SK-N-SH (cell line): ENCODE data around the gene BTBD18.

Source experiments
- CTCF ChIP-seq: fragments of 200-600 bp; sonication (generic); IDR thresholded peaks from 2 replicates; pipeline ENCODE4 v1.6.1; 2017; ENCODE audit warnings: antibody characterized with exemption, mild to moderate bottlenecking, moderate library complexity
- ELF1 ChIP-seq: IDR thresholded peaks from 2 replicates; pipeline ENCODE4 v1.4.0; 2012
- GATA2 ChIP-seq: sonication (generic); formaldehyde crosslinking; IDR thresholded peaks from 2 replicates; pipeline ENCODE4 v1.5.0; 2020; ENCODE audit warnings: mild to moderate bottlenecking, missing genetic modification reagents
- JUND ChIP-seq: IDR thresholded peaks from 2 replicates; pipeline ENCODE4 v1.4.0; 2012
- MEF2A ChIP-seq: IDR thresholded peaks from 2 replicates; pipeline ENCODE4 v1.4.0; 2012; ENCODE audit warnings: low read depth, borderline replicate concordance
- POLR2AphosphoS5 ChIP-seq: IDR thresholded peaks from 2 replicates; pipeline ENCODE4 v1.6.1; 2012; ENCODE audit warnings: low read depth, low read length
- RFX5 ChIP-seq: IDR thresholded peaks from 2 replicates; pipeline ENCODE4 v1.6.1; 2012; ENCODE audit warnings: mild to moderate bottlenecking, improper control_type of control experiment, low read length
- TAF1 ChIP-seq: IDR thresholded peaks from 2 replicates; pipeline ENCODE4 v1.6.1; 2012; ENCODE audit warnings: low read depth, mild to moderate bottlenecking, low read length, moderate library complexity, borderline replicate concordance
- TF ChIP-seq, protein P1 (sequence below): IDR thresholded peaks from 2 replicates; pipeline ENCODE4 v1.6.1; 2012; ENCODE audit warnings: mild to moderate bottlenecking, low read depth, low read length, moderate library complexity
- TF ChIP-seq, protein P2 (sequence below): IDR thresholded peaks from 2 replicates; pipeline ENCODE4 v1.4.0; 2012; ENCODE audit warnings: low read depth, borderline replicate concordance

DNA sequence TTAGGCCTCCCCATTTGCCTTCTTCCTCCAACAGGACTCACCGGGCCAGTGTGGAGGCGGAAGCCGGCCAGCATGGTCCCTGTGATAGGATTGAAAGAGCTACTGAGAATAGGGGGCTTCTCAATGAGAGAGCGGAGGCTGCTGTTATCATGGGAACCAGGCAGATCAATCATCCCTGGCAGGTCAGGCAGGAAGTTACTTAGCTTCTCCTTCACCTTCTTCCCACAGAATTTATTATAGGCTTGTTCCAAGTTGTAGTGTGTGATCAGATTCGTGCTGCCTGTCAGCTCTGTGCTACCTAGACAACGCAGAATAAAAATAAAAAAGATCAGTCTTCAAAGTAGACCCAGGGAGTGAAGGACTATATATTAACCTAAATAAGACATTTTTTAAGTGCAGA lies 46.7 kb downstream of the BTBD18 start:
- TF ChIP-seq CTCF (no peak), GATA2 (CRISPR knock-in tag) (no peak), JUND (no peak), MEF2A (no peak), TAF1 (no peak), ELF1 (no peak), RFX5 (no peak), POLR2AphosphoS5 (no peak)
- TF ChIP-seq, protein P1, sequence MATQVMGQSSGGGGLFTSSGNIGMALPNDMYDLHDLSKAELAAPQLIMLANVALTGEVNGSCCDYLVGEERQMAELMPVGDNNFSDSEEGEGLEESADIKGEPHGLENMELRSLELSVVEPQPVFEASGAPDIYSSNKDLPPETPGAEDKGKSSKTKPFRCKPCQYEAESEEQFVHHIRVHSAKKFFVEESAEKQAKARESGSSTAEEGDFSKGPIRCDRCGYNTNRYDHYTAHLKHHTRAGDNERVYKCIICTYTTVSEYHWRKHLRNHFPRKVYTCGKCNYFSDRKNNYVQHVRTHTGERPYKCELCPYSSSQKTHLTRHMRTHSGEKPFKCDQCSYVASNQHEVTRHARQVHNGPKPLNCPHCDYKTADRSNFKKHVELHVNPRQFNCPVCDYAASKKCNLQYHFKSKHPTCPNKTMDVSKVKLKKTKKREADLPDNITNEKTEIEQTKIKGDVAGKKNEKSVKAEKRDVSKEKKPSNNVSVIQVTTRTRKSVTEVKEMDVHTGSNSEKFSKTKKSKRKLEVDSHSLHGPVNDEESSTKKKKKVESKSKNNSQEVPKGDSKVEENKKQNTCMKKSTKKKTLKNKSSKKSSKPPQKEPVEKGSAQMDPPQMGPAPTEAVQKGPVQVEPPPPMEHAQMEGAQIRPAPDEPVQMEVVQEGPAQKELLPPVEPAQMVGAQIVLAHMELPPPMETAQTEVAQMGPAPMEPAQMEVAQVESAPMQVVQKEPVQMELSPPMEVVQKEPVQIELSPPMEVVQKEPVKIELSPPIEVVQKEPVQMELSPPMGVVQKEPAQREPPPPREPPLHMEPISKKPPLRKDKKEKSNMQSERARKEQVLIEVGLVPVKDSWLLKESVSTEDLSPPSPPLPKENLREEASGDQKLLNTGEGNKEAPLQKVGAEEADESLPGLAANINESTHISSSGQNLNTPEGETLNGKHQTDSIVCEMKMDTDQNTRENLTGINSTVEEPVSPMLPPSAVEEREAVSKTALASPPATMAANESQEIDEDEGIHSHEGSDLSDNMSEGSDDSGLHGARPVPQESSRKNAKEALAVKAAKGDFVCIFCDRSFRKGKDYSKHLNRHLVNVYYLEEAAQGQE, result no peak
- TF ChIP-seq, protein P2, sequence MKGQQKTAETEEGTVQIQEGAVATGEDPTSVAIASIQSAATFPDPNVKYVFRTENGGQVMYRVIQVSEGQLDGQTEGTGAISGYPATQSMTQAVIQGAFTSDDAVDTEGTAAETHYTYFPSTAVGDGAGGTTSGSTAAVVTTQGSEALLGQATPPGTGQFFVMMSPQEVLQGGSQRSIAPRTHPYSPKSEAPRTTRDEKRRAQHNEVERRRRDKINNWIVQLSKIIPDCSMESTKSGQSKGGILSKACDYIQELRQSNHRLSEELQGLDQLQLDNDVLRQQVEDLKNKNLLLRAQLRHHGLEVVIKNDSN, result no peak
